ENCODE results near the gene ATP6V0A4.

GRCh38 chr7:138691178-138691577 is 106.8 kb downstream of the ATP6V0A4 start:
- TF ChIP-seq CTCF (IDR thresholded peaks at IDR 0.05) (no peak), POLR2A (IDR thresholded peaks at IDR 0.05) (no peak), EP300 (IDR thresholded peaks at IDR 0.05) (no peak)
